Ovary (tissue), 9 donors: Measurements from ENCODE around the gene CHRNB1. TPM values are rescaled to one million over a fixed set of nuclear protein-coding genes. Genes with fewer than 3 reads are reported as not detected.

Experiments
- DNase-seq, 5 donors: peaks; one replicate each; pipeline ENCODE4 v3.0.0-alpha.2; 2019 to 2020
- H3K27ac ChIP-seq, 2 donors: fragments of 200-600 bp; one replicate each; pipeline versions ENCODE4 v1.5.1 to v1.8.0; 2019 to 2022
- H3K27me3 ChIP-seq: fragments of 200-600 bp; one replicate; pipeline ENCODE4 v1.8.0; 2022
- H3K36me3 ChIP-seq: fragments of 200-600 bp; sonication (generic); one replicate; pipeline ENCODE4 v1.5.1; 2019
- H3K4me1 ChIP-seq: one replicate; pipeline ENCODE4 v1.8.1; 2013; ENCODE audit warnings: mild to moderate bottlenecking, moderate library complexity; ENCODE audit not compliant: insufficient read depth
- H3K4me3 ChIP-seq: fragments of 200-600 bp; sonication (generic); one replicate; pipeline ENCODE4 v1.5.1; 2017
- H3K9me3 ChIP-seq, 2 donors: fragments of 200-600 bp in 1 of 2; sonication (generic) in 1 of 2; one replicate each; pipeline versions ENCODE4 v1.5.1 to v1.8.1; 2013 to 2019; ENCODE audit warnings: mild to moderate bottlenecking in 1 of 2, moderate library complexity in 1 of 2
- EP300 ChIP-seq: sonication (generic); formaldehyde crosslinking; IDR thresholded peaks from one replicate; pipeline ENCODE4 v1.6.1; 2017; ENCODE audit warnings: antibody characterized with exemption
- POLR2A ChIP-seq: fragments of 450-650 bp; IDR thresholded peaks from one replicate; pipeline ENCODE4 v1.6.1; 2017; ENCODE audit warnings: antibody characterized with exemption, mild to moderate bottlenecking, moderate library complexity
- WGBS, 3 donors: extraction: QIAGEN DNeasy Blood & Tissue Kit in 1 of 3; methylation state at CpG; one replicate each; pipeline versions ENCODE4 v1.1.5 to v1.1.7; 2013 to 2017; 5-methylcytosine and 5-hydroxymethylcytosine counted together
- intact Hi-C, 4 donors: fragments of 100-400 bp; cut with DNase I; formaldehyde crosslinking; loops; one replicate each; pipeline versions ENCODE4 v1.11.0 to v1.15.1; 2022 to 2023
- polyA plus RNA-seq, 2 donors: library from polyadenylated mRNA; stranded (reverse); fragments of 200-250 nt in 1 of 2; fragments of 350-450 nt in 1 of 2; fragmentation: Illumina TruSeq in 1 of 2; extraction: RNeasy Lipid Tissue Mini Kit (QIAGEN cat#74804) in 1 of 2; gene quantifications; one replicate each; pipeline ENCODE4 v1.2.3, GENCODE V29; 2013 to 2014
- total RNA-seq, 7 donors: library from RNA; depleted of rRNA in 2 of 7; stranded (reverse); fragments of >200 nt in 2 of 7; fragmentation: NEBNext Ultra II Directional in 3 of 7; extraction: Animal tissue kit (Norgen Biotek cat#: 25700) in 3 of 7; gene quantifications; one replicate each; pipeline versions ENCODE4 v1.1.0 to v1.2.4, GENCODE V29; 2016 to 2023
- TF ChIP-seq, protein P1 (sequence below), 3 donors: fragments of 450-650 bp in 2 of 3; fragments of 200-600 bp in 1 of 3; IDR thresholded peaks; one replicate each; pipeline versions ENCODE4 v1.5.1 to v1.8.0; 2016 to 2022; ENCODE audit warnings: antibody characterized with exemption in 3 of 3, mild to moderate bottlenecking in 1 of 3
- donor health status: DM: no; HTN: no; CAD: no; lungs with moderate emphysema.
- donor health status: DM: no; HTN: no; CAD: no.
- donor health status: Bipolar disorder and iron deficiency.
- donor health status: DM: yes; HTN: yes; CAD: no.
- donor health status: DM: no; HTN: no; CAD: no.
- donor health status: DM: yes; HTN: yes; CAD: no.

CHRNB1 gene
- total and polyA plus RNA-seq, 9 donors = 3.2 to 13.5 (median 7.6) TPM

DNA sequence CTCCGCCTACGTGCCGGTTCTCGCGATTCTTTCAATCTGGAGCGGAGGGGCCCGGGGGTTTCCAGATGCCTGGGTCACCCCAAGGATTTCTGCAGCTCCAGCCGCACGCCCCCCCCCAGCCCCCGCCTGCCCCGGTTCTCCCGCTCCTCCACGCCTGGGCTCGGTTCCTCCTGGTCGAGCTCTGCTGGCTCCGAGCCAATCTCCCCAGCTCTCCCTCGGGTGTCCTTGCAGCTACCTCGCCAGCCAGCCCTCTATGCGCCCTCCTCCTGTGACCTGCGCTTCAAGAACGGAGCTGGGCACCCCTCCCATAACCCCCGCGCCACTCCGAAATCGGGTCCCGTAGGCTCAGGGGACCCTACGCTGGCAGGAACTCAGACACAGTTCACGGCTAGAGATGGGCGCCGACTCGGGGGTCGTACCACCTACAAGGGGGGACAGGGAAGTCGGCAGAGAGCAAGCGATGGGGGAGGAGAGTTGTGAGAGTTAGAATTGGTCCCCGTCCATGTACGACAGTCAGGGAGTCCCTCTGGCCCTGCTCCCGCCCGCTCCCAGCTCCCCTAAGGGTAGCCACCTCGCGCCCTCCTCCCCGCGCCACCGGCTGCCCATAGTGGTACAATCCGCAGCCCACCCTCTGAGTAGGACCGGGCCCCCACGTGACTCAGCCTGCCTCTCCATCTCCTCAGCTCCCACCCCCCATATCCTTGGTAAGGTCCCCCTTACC is 4.6 kb upstream of the CHRNB1 start:
- H3K9me3 ChIP-seq = no peaks in the 10 kb centered on the region
- no peak for TF ChIP-seq EP300
- no peak for TF ChIP-seq POLR2A
- TF ChIP-seq, protein P1, sequence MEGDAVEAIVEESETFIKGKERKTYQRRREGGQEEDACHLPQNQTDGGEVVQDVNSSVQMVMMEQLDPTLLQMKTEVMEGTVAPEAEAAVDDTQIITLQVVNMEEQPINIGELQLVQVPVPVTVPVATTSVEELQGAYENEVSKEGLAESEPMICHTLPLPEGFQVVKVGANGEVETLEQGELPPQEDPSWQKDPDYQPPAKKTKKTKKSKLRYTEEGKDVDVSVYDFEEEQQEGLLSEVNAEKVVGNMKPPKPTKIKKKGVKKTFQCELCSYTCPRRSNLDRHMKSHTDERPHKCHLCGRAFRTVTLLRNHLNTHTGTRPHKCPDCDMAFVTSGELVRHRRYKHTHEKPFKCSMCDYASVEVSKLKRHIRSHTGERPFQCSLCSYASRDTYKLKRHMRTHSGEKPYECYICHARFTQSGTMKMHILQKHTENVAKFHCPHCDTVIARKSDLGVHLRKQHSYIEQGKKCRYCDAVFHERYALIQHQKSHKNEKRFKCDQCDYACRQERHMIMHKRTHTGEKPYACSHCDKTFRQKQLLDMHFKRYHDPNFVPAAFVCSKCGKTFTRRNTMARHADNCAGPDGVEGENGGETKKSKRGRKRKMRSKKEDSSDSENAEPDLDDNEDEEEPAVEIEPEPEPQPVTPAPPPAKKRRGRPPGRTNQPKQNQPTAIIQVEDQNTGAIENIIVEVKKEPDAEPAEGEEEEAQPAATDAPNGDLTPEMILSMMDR (IDR thresholded peaks at IDR 0.05) = no peak
- WGBS, 3 donors = 2 to 4% (median 2%) methylated on average over 45 to 46 of the region's 46 CpGs
- DNase-seq = peak; percentile 60 to 73 (median 67)
- H3K4me3 ChIP-seq = peak overlapping the region; percentile 18
- H3K27me3 ChIP-seq = no peaks in the 10 kb centered on the region
- intact Hi-C loops = loop anchor here in 3 of 4 donors (5.0 kb wide), 1 partner anchor 37 kb away; the partner anchor contains the start of gene ZBTB4 (in 3 of the 3)
- no peaks in the 10 kb centered on the region for H3K36me3 ChIP-seq
- H3K27ac ChIP-seq = peak overlapping the region in 1 of 2 donors; percentile 24
- peaks cover 4% of the 10 kb centered on the region for H3K4me1 ChIP-seq

DNA sequence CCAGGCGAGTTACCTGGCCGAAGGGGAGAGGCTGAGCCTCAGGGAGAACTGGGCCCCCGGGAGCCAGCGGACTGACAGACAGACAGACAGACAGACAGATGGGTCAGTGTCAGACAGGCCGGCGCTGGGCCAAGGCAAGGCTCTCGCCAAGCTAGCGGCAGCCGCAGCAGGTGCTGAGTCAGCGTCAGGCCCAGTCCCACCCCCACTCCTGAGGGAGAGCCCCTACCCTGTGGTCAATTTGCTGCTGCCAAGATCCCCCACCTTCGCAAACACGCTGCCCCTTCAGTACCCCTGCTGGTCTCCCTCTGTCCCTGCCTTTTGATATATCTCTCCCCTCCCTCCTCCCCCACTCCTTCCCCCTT is 4.0 kb upstream of the CHRNB1 start:
- Histone ChIP-seq H3K36me3 (no peaks in the 10 kb centered on the region), H3K27ac (peak overlapping the region in 1 of 2 donors; percentile 24), H3K4me1 (peaks cover 4% of the 10 kb centered on the region), H3K9me3 (no peaks in the 10 kb centered on the region), H3K27me3 (no peaks in the 10 kb centered on the region), H3K4me3 (no peak overlapping the region)
- 4 to 9% (median 9%) methylated on average over 12 of the region's 12 CpGs for whole genome bisulfite sequencing, 3 donors
- TF ChIP-seq, protein P1 (IDR thresholded peaks at IDR 0.05) = no peak
- DNase-seq = peak in 2 of 5 donors; percentile 61 to 65
- intact Hi-C loops = loop anchor here in 3 of 4 donors (5.0 kb wide), 1 partner anchor 36 kb away; the partner anchor contains the start of gene ZBTB4 (in 3 of the 3)

DNA sequence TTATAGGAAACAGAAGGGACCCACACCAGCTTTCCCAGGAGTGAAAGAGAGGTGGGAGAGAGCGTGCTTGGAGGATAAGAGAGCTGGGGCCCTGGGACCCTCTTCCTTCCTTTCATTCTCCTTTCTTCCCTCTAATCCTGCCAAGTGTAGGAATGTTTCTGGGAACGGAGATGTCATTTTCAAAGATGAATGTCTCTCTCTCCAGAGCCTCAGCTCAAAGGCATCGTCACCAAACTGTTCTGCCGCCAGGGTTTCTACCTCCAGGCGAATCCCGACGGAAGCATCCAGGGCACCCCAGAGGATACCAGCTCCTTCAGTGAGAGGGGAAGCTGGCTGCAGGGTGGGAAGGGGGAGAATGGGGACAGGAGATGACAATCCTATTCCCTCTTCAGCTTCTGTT is 3.6 kb upstream of the CHRNB1 start:
- 33 to 42% (median 42%) methylated on average over 7 of the region's 7 CpGs for WGBS, 3 donors
- Histone ChIP-seq H3K36me3 (no peaks in the 10 kb centered on the region), H3K4me3 (no peak overlapping the region), H3K27ac (no peak overlapping the region), H3K27me3 (no peaks in the 10 kb centered on the region), H3K9me3 (no peaks in the 10 kb centered on the region), H3K4me1 (peaks cover 4% of the 10 kb centered on the region)
- no peak for DNase-seq
- intact Hi-C loops = loop anchor here in 3 of 4 donors (5.0 kb wide), 1 partner anchor 36 kb away; the partner anchor contains the start of gene ZBTB4 (in 3 of the 3)
- TF ChIP-seq EP300 = no peak
- TF ChIP-seq, protein P1 (IDR thresholded peaks at IDR 0.05) = no peak

DNA sequence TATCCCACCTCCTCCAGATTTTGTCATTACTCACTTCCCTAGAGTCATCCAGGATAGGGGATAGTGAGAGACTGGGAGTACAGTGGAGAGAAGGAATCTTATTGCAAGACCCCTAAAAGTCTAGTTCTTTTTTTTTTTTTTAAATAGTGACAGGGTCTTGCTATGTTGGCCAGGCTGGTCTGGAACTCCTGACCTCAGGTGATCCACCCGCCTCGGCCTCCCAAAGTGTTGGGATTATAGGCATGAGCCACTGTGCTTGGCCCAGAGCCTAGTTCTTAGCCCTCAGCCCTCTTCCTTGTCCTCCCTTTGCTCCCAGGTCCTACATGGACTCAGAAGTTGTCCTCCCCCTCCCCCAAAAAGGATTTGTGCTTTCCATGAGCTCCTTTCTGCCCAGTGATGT is 2.7 kb upstream of the CHRNB1 start:
- peaks cover 4% of the 10 kb centered on the region for H3K4me1 ChIP-seq
- H3K36me3 ChIP-seq = no peaks in the 10 kb centered on the region
- no peak overlapping the region for H3K27ac ChIP-seq
- intact Hi-C loops = loop anchor here in 3 of 4 donors (5.0 kb wide), 1 partner anchor 35 kb away; the partner anchor contains the start of gene ZBTB4 (in 3 of the 3)
- H3K4me3 ChIP-seq = no peak overlapping the region
- H3K27me3 ChIP-seq = no peaks in the 10 kb centered on the region
- 80 to 98% (median 92%) methylated on average over 2 of the region's 2 CpGs for WGBS, 3 donors
- DNase-seq = no peak
- TF ChIP-seq POLR2A = no peak
- no peak for TF ChIP-seq EP300
- H3K9me3 ChIP-seq = no peaks in the 10 kb centered on the region
